HG02884 (cell line): ENCODE results near the gene CRTC3.
A peak's percentile ranks its signal among the peaks of the same experiment; 100 is the strongest.

ENCODE experiments used
- ATAC-seq: cut with Tn5 transposase; IDR thresholded peaks from one replicate; pipeline ENCODE4 v1.9.1; 2021; ENCODE audit warnings: mild to moderate bottlenecking, moderate library complexity; ENCODE audit not compliant: unreplicated experiment

CRTC3 gene

DNA sequence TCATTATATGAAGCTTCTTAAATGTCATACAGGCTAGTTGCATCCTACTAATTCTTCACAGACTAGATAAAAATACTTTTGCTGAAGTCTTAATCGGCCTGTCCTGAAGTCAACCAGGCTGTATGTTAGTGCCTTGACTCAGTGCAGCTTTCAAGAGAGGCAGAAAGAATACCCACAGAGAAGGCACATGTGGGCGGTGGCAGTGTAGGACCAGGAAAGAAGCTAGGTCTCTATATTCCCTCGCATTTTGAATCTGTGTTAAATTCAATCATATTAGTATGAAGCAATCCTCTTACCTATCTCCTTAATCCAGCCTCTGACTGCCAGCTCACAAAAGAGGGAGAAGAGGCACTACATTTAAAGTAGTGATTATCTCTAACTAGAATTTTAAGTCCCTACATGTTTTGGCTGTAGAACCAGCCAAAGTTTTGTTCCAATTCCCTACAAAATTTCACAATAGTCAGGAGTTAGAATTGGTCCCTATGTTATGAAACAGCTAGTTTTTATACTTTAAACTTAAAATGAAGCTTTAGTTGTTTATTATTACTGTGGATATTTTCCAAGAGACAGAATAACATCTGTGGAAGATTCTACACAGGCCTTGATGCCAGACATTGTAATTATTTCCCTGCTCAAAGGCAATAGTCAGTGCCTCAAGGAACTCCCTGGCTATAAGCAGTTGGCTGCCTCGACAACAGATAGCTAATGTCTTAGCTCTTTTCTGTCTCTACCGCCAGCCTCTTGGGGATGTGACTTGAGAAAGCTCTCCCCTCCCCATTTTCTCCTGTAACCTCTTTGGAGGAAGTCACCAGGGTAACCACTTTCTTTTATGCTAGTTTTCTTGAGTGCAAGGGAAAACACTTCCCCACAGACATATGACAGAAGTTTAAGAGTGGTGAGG lies 31.9 kb downstream of the CRTC3 start:
- ATAC-seq = no peak

DNA sequence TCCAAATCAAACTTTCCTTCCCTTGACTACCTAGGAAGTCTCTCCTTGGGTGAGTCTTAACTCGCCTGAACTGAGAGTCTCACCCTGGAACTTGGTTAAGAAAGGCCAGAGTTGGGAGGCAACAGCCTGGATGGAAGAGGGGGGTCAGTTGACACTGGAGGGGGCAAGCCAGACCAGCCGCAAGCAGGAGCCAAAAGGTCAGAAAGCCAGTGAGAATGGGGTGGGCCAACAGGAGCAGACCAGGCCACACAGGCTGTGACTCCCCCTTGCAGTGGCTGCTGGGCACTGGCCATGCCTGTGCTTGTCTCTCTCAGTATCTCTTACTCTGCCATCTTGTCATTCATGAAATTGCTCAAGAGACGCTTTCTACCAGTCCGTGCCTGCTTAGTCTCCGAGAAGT lies 32.9 kb downstream of the CRTC3 start:
- ATAC-seq = no peak

DNA sequence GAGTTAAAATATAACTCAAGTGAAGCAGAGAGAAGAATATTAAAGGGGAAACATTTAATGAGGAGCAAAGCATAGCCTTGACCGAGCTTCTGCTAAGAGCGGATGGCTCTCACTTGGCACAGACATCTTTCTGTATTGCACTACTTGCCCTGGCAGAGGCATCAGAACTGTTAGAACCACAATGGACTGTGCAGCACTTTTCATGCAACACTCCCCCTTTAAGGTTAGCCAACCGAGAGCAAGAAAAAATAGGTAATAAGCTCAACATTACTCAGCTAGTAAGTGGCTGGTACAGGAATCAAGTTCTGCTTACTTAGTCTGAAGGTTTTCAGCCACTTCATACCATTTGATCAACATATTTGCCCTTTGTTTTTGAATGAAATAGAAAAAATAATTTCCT lies 33.7 kb downstream of the CRTC3 start:
- ATAC-seq = no peak

DNA sequence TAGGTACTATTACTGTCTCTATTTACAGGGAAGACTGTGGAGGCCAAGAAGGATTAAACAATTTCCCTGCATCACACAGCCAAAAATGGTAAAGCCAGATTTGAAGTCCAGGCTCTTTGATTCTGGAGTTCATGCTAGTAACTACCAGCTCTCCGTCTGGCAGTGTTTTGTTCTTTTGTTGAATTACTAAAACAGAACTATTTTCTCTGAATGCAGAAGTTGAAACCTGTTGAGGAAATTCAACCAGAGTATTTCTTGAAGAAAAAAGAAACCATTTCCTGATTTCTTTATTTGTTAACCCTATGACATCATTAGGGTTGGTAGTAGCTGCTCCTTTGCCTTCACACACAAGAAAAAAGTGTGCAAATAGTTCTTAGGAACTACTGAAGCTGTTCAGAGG lies 34.3 kb downstream of the CRTC3 start:
- ATAC-seq = no peak

DNA sequence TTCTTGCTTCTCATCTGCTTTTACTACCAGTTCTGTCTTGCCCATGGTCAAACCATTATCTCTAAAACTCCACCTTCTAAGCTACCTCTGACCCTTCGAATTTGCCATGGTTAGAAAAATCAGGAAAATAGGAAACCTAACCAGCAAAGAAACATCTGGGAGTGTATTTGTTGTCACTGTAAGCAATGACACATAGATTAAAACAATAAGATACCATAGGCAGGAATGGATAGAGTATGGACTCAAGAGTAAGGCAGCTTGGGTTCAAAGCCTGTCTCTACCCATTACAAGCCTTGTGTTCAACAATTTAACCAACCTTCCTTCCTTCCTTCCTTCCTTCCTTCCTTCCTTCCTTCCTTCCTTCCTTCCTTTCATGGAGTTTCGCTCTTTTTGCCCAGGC lies 34.9 kb downstream of the CRTC3 start:
- no peak for ATAC-seq

DNA sequence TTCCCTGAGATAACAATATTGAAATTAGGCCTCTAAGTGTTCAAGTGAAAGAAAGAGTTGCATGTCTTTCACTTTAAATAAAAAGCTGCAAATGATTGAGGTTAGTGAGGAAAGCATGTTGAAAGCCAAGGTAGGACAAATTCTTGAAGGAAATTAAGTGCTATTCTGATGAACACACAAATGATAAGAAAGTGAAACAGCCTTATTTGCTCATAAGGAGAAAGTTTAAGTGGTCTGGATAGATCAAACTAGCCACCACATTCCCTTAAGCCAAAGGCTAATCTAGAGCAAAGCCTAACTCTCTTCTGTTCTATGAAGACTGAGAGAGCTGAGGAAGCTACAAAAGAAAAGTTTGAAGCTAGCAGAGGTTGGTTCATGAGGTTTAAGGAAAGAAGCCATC lies 36.1 kb downstream of the CRTC3 start:
- ATAC-seq = no peak

DNA sequence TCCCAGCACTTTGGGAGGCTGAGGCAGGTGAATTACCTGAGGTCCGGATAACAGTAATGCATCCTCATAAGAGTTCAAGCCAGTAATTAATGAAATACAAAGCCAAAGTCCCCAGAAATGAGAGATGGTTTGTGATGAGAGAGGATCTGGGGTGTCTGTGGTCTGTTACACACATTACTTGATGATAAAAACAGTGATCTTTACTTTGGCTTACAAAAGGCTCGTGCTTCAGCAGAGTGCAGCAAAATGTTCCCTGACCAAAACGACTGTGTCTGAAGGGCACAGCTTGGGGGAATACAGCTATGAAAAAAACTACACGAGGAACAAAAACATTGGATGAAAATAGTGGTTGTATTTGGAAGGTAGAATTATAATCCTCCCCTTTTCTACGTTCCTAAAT lies 40.9 kb downstream of the CRTC3 start:
- no peak for ATAC-seq

DNA sequence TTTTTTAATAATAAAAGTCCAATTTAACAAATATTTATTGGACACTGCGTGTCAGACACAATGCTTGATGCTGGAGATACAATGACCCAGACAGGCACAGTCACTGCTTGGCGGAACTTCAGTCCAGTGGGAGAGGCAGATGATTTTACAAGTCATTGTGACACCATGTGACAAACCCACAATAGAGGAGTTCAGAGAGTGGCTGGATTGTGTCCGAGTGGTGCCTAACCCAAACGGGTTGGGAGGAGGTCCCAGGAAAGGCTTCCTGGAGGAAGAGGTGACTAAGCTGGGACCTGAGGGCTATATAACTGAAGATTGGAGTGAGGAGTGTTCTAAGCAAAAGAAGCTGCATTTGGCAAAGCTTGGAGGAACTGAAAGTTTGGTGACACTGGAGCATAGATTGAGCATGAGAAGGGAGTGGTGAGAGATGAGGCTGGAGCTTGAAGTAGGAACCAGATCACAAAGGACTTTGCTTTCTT lies 41.4 kb downstream of the CRTC3 start:
- peak; percentile 63 for ATAC-seq

DNA sequence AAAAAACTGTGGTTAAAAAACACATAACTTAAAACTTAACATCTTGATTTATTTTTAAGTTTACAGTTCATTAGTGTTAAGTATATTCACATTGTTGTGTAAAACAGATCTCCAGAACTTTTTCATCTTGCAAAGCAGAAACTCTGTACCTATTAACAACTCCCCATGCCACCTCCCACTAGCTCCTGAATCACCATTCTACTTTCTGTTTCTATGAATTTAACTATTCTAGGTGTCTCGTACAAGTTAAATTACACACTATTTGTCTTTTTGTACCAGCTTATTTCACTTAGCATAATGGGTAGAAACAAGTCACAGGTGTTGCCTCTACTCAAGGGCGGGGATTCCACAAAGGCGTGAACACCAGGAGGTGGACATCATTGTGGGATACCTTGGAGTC lies 43.2 kb downstream of the CRTC3 start:
- ATAC-seq = no peak

DNA sequence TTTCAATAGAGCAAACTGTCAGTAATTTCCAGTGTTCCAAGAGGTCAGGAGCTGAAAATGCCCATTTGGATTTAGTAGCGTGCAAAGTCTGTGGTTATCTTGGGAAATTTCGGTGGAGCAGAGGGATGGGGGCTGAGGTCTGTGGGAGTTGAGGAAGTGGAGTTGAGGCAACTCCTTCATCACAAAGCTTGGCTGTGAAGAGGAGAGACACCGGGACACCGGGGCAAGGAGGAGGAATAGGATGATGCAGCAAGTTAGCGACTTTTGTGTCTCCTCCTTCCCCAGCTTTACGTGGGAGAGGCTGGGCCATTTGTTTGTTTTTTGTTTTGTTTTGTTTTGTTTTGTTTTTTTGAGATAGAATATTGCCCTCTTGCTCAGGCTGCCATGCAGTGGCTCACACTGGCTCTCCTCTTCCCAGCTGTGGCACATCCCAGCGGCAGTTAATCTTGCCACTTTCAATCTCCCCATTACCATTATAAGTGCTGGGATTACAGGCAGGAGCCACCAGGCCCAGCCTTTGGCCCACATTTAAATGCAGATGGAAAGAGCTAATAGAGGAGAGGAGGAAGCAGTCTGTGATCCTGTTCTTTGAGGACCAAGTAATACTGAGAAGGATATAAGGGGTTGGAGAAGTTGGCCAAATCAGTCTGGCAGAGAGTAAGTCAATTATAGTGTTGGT lies 47.1 kb downstream of the CRTC3 start:
- ATAC-seq = no peak

DNA sequence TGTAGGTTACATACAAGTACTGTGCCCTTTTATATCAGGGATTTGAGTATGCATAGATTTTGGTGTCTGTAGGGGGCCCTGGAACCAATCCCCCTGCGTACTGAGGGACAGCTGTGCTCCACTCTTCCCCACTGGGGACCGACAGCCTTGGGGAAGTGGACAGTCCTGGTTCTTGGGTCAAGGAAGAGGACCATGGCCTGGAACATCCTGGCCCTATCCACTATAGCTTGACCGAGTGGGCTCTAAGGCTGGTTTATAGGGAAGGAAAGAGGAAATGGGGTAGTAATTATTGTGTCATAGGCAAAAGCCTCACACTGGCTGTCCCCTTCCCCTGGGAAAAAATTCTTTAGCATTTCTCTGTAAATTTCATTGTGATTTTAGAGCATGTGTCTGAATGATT lies 49.5 kb downstream of the CRTC3 start:
- no peak for ATAC-seq

DNA sequence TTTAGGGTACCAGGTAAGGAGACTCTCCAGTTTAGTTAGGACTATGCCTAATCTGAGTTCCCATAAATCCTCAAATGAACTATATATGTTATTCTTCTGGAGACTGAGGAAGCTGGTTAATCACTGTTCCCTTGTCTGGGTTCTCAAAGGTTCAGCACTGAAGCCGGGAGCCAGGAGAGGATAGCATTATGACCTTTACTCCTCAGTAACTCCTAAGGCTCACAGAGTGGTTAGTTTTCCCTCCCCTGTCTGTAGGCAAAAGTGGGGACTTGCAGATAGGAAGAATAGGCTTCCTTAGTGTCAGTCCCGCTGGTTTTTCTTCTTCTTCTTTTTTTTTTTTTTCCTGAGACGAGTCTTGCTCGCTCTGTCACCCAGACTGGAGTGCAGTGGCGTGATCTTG lies 50.4 kb downstream of the CRTC3 start:
- ATAC-seq = no peak

DNA sequence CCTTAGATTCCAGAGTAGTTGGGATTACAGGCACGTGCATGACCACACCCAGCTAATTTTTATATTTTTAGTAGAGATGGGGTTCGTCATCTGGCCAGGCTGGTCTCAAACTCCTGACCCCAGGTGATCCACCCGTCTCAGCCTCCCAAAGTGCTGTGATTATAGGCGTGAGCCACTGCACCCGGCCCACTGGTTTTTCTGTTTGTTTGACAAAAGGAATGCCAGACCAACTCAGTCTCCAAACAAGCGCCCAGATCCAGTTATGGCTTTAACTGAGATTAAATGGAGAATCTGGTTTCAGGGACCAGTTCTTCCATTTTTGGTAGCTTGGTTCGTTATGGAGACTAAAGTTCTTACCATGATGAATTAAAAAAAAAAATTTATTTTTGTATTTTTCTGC lies 50.8 kb downstream of the CRTC3 start:
- no peak for ATAC-seq

DNA sequence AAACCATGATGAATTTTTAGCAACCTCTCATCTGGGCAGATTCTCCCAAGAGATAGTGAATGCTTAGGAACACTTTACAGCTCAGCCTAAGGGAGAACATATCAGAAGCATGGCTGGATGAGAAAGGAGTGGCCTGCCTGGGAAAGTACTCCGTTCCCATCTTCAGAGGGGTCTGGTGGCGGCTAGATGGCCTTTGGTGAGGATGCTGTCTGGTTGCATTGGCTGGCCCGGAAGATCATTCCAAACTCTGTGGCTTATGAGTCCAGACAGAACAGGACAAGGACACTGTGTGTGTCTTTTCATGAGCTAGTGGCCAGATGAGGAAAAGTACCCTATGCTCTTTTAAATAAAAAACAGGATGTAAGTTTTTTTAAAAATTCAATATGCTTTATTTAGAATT lies 51.2 kb downstream of the CRTC3 start:
- ATAC-seq = no peak

DNA sequence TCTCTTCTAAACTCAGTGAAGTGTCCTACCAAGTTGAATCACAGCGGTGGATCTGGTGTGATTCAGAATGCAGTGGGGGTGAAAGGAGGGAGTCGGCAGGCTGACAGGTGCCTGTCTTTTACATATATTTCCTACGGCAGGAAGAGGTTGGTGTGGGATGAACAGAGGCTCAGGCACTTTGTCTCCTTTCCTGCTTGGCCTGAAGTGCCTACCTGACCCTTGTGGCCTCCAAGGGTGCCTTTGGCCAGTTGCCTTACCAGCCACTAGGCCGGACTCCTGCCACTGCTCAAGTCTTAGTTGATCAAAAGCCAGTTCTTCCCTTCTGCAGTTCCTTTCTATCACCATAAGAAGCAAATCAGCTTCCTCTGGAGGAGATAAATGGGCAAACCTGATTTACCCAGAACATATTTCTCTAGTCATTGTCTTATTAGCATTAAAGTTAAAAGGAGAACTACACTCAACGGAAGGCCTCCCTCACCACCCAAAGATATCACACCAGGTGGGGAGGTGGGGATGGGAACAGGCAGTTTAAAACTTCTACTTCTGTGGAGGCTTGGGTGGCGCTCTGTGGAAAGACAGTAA lies 52.1 kb downstream of the CRTC3 start:
- ATAC-seq = no peak

DNA sequence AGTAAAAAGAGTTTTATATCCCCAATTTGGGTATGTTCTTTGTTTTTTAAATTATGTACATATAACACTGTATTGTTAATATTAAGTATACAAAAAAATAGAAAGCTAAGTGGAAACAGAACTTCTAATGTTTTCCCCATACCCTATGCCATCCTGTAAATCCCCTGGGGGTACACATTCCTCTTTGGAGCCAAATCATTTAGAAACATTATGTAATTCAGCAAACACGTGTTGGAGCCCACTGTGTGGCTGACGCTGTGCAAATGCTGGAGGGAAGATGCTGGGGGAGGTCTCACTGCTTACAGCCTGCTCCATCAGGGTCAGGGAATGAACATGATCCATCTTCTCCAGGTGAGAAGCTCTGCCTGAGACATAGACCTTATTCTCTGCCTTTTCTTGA lies 52.8 kb downstream of the CRTC3 start:
- no peak for ATAC-seq

DNA sequence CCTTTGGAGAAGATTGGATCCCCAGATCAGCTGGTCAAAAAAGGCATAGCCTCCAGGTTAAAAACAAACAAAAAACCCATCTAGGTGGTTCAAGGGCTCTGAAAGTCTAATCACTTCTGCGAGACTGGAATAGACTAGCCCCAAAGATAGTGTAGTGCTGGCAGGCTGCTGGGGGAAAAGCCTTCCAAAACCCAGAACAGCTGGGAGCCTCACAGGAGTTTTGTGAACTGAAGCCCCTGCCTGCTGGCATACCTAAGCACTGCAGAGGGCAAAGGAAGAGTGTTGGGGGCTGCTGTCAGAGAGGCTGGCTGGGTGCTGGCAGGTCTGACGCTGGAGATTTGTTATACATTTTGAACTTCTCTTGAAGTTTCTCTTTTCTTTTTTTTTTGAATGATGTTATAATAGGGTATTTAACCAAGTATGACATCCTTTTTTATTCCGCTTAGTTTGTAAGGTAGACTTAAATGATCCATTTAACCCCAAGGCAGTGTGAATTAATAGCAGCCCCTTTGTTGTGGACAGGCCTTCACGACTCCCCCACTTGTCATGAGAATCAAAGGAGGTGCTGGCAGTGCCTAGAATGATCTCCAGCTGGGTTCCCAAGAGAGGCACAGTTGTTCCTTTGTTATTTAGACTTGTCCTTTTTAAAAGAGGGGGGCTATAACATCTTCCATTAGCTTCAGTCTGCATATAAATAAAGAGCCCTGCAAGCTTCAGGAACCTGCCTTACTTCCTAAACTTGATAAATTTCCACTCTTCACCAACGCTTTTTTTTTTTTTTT lies 53.9 kb downstream of the CRTC3 start:
- no peak for ATAC-seq

DNA sequence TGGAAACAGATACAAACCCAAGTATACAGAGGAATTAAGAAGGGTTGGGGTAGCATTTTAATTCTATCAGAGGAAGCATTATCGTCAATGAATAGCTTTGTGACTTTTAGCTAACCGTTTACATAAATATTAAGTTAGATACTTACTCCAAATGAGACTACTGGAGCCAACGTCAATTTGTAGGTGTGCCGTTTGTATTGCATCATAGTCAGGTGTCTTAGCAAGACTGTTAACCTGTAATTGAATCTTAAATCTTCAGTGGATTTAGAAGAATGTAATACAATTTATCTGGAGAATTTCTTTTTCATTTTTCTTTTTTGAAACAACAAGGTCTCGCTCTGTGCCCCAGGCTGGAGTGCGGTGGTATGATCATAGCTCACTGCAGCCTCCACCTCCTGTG lies 55.1 kb downstream of the CRTC3 start:
- no peak for ATAC-seq

DNA sequence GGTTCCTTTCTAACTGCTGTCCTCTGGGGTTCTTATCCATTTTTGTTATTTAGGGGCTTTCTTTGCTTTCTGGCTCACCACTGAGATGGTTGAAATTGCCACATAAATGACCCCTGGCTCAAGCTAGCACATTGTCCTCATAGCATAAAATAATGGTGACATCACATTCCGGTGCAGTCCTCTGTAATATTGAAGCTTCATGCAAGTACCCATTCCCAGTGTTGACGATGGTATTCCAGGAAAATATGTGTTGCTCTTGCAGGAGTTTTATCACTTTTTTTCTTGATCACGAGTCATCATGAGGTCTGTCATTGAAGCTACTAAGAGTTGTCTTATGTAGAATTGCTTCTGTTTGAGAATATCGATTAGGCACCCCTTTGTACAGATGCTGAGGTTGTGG lies 56.1 kb downstream of the CRTC3 start:
- ATAC-seq = no peak

DNA sequence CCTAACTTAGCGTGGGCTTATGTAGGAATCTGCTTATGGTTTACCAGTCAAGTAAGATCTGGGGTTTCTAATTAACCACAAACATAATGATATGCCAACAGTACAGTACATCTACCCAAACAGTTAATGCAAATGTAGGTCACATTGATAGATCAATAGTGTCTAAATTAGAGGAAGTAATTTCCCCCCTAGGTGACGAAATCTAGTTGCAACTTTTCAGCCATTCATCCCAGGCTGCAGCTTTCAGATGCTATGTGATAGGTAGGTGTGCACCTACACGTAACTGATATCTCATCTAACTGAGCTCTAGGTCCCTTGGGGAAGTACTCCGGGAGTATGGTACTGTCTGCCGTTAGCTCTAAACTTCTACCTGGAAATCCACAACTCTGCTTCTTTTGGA lies 57.2 kb downstream of the CRTC3 start:
- ATAC-seq = no peak

DNA sequence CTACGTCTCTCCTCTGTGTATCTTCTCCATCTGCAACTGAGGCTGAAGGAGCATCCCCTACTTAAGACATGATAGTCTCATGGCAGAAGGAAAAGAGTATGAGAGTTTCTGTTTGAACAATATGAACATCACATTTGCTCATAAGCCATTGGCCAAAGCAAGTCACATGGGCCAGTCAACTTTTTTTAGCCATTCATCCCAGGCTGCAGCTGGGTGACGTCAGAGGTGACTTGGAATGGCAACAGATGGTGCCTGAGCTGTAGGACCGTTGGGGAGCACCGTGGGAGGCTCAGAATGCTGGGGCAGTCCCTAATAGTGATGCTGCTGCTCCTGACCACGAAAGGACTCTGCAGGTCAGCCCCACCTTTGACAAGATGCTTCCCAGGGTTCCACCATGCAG lies 58.7 kb downstream of the CRTC3 start:
- ATAC-seq = no peak
